ENCODE measurements around the gene SERPINB7.

SERPINB7 gene

GRCh38 chr18:63783394-63783793 is 8.2 kb downstream of the SERPINB7 start:
- no peak for DNase-seq (ENCODE audit: low read depth)
- no peak overlapping the region for H3K4me3 ChIP-seq (ENCODE audit: low read depth, low read length)
- no peak for TF ChIP-seq CTCF (IDR thresholded peaks at IDR 0.05; ENCODE audit: low read depth, low read length, missing control alignments)
- in situ Hi-C loops (cut with HindIII; ENCODE audit: low sequenced_read_pairs): no loop called here

DNA sequence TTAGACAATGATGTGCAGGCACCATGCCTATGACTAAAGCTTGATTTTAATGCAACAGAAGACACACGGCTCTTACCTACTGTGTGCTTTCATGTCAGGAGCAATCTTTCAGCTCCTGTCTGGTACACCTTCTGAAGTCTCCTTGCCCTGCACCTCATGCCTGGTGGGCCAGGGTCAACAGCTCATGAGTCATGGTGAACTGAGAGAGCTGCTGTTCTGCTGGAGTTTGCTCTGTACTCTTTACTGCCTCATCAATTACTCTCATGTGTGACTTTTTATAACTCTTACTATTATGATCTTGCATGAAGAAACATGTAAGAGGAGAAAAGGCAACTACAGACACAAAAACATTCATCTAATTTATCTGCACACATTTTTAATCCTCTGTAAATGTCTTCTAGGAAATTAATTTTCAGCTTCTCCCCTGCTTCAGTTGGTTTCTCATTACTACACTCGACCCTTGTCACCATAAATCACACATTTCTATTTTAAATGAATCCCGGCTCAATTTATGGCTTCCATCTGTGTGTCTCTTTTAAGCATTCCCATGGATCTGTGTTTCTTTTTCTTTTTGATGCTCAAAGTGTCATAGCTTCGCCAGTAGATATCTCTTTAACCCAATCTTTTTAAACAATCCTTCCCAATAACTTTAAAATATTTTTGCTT is 9.7 kb downstream of the SERPINB7 start:
- DNase-seq (ENCODE audit: low read depth): no peak
- H3K4me3 ChIP-seq (ENCODE audit: low read depth, low read length): no peak overlapping the region
- no peak for TF ChIP-seq CTCF (IDR thresholded peaks at IDR 0.05; ENCODE audit: low read depth, low read length, missing control alignments)
- in situ Hi-C loops (cut with HindIII; ENCODE audit: low sequenced_read_pairs): no loop called here

DNA sequence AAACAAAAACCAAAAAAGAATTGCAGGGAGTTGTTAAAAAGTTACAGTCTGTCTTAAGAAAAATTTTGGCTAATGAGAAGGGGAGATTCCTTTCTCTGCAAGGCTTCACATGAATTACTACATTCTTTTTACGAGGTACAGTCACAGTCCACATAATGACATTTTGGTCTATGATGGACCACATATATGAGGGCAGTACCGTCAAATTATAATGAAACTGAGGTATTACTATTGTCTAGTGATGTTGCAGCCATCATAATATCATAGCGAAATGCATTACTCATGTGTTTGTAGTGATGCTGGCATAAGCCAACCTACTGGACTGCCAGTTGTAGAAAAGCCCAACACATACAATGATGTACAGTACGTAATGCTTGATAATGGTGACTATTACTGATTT is 12.5 kb downstream of the SERPINB7 start:
- DNase-seq (ENCODE audit: low read depth): no peak
- no peak overlapping the region for H3K4me3 ChIP-seq (ENCODE audit: low read depth, low read length)
- no peak for TF ChIP-seq CTCF (IDR thresholded peaks at IDR 0.05; ENCODE audit: low read depth, low read length, missing control alignments)
- in situ Hi-C loops (cut with HindIII; ENCODE audit: low sequenced_read_pairs): no loop called here

DNA sequence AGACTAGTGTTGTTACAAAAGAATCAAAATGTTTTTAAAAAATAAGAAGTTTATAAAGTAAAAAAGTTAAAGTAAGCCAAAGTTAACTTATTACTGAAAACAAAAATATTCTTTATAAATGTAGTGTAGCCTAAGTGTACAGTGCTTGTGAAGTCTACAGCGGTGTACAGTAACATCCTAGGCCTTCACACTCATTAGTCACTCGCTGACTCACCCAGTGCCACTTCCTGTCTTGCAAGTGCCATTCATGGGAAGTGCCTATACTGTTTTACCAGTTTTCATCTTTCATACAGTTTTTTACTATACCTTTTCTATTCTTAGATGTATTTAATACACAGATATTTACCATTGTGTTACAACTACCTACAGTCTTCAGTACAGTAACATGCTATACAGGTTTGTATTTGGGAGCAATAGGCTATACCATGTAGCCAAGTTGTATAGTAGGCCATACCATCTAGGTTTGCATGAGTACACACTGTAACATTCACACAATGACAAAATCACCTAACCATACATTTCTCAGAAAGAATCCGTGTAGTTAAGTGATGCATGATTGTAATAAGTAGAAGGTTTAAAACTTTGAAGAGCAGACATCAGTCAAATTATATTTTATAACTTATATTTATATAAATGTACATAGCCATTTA is 13.4 kb downstream of the SERPINB7 start:
- in situ Hi-C loops (cut with HindIII; ENCODE audit: low sequenced_read_pairs): no loop called here
- peak; percentile 48 for DNase-seq (ENCODE audit: low read depth)
- no peak for TF ChIP-seq CTCF (IDR thresholded peaks at IDR 0.05; ENCODE audit: low read depth, low read length, missing control alignments)
- no peak overlapping the region for H3K4me3 ChIP-seq (ENCODE audit: low read depth, low read length)

- no peak for TF ChIP-seq CTCF (IDR thresholded peaks at IDR 0.05; ENCODE audit: low read depth, low read length, missing control alignments)
- no peak for DNase-seq (ENCODE audit: low read depth)
- H3K4me3 ChIP-seq (ENCODE audit: low read depth, low read length): no peak overlapping the region
- in situ Hi-C loops (cut with HindIII; ENCODE audit: low sequenced_read_pairs): no loop called here
Measured at GRCh38 chr18:63789327-63789726, 14.1 kb downstream of the SERPINB7 start.

- no peak overlapping the region for H3K4me3 ChIP-seq (ENCODE audit: low read depth, low read length)
- in situ Hi-C loops (cut with HindIII; ENCODE audit: low sequenced_read_pairs): no loop called here
- TF ChIP-seq CTCF (IDR thresholded peaks at IDR 0.05; ENCODE audit: low read depth, low read length, missing control alignments): no peak
- DNase-seq (ENCODE audit: low read depth): no peak
Measured at GRCh38 chr18:63795606-63796005, 20.4 kb downstream of the SERPINB7 start.
